Measurements from ENCODE around the gene KRTAP5-3.

KRTAP5-3 gene

GRCh38 chr11:1559111-1559951 is 48.9 kb downstream of the KRTAP5-3 start:
- TF ChIP-seq CTCF (IDR thresholded peaks at IDR 0.05), result no peak
- H3K27ac ChIP-seq, result peak overlapping the region; percentile 97 to 100
- peak; percentile 98 for DNase-seq (ENCODE audit: low spot score)

GRCh38 chr11:1558775-1559110 is 49.5 kb downstream of the KRTAP5-3 start:
- peak overlapping the region; percentile 97 to 100 for H3K27ac ChIP-seq
- no peak for TF ChIP-seq CTCF (IDR thresholded peaks at IDR 0.05)
- H3K4me3 ChIP-seq, result peak overlapping the region; percentile 62
- DNase-seq (ENCODE audit: low spot score), result no peak

More at GRCh38 chr11:1559111-1559951, 48.9 kb downstream of the KRTAP5-3 start:
- peak overlapping the region; percentile 62 for H3K4me3 ChIP-seq

- Histone ChIP-seq H3K4me3 (peak overlapping the region; percentile 62), H3K27ac (peak overlapping the region; percentile 97 to 100)
- DNase-seq (ENCODE audit: low spot score), result peak; percentile 90
- TF ChIP-seq CTCF (IDR thresholded peaks at IDR 0.05), result no peak
Measured at GRCh38 chr11:1557904-1558774, 50.1 kb downstream of the KRTAP5-3 start.

Measured in coronary artery (tissue), 2 donors.